Right lobe of liver (tissue), 6 donors: ENCODE results near the gene ISYNA1. TPM values are rescaled to one million over a fixed set of nuclear protein-coding genes. Genes with fewer than 3 reads are reported as not detected.

Source experiments
- ATAC-seq, 4 donors: fragments of 200-7000 bp; cut with Tn5 transposase; one replicate each; pipeline ENCODE4 v1.9.1; 2020; ENCODE audit warnings: mild to moderate bottlenecking in 4 of 4, moderate library complexity in 4 of 4
- DNase-seq, 3 donors: peaks; one replicate each; pipeline ENCODE4 v3.0.0-alpha.2; 2020
- H3K27ac ChIP-seq, 3 donors: fragments of 200-600 bp; one replicate each; pipeline ENCODE4 v1.8.0; 2022
- H3K27me3 ChIP-seq, 2 donors: fragments of 200-600 bp; one replicate each; pipeline ENCODE4 v1.8.0; 2022
- H3K36me3 ChIP-seq, 4 donors: fragments of 200-600 bp; sonication (generic) in 1 of 4; one replicate each; pipeline versions ENCODE4 v1.5.1 to v1.8.0; 2017 to 2022; ENCODE audit warnings: control low read depth in 1 of 4
- H3K4me1 ChIP-seq, 4 donors: fragments of 200-600 bp; sonication (generic) in 1 of 4; one replicate each; pipeline versions ENCODE4 v1.5.1 to v1.8.0; 2017 to 2022; ENCODE audit warnings: control low read depth in 1 of 4
- H3K4me3 ChIP-seq, 3 donors: fragments of 200-600 bp; one replicate each; pipeline ENCODE4 v1.8.0; 2022
- H3K9me3 ChIP-seq, 4 donors: fragments of 200-600 bp; sonication (generic) in 1 of 4; one replicate each; pipeline versions ENCODE4 v1.5.1 to v1.8.0; 2017 to 2022; ENCODE audit warnings: control low read depth in 1 of 4
- POLR2A ChIP-seq: fragments of 450-650 bp; IDR thresholded peaks from one replicate; pipeline ENCODE4 v1.6.1; 2017; ENCODE audit warnings: antibody characterized with exemption, mild to moderate bottlenecking
- WGBS: methylation state at CpG from one replicate; pipeline ENCODE4 v1.1.6; 2018; ENCODE audit warnings: low coverage, low lambda C conversion rate; ENCODE audit not compliant: insufficient coverage; ENCODE audit errors: missing lambda C conversion rate; 5-methylcytosine and 5-hydroxymethylcytosine counted together
- intact Hi-C, 2 donors: fragments of 100-400 bp; cut with DNase I; formaldehyde crosslinking; loops; one replicate each; pipeline versions ENCODE4 v1.11.2 to v1.14.1; 2022
- total RNA-seq, 6 experiments: library from RNA; depleted of rRNA in 2 of 6; stranded (reverse); fragments of >200 nt in 2 of 6; fragmentation: NEBNext Ultra II Directional in 3 of 6; extraction: Animal tissue kit (Norgen Biotek cat#: 25700) in 3 of 6; gene quantifications; one replicate each; pipeline versions ENCODE4 v1.1.0 to v1.2.4, GENCODE V29; 2016 to 2023
- TF ChIP-seq, protein P1 (sequence below), 4 donors: fragments of 200-600 bp in 3 of 4; fragments of 450-650 bp in 1 of 4; IDR thresholded peaks; one replicate each; pipeline versions ENCODE4 v1.5.1 to v1.8.0; 2016 to 2022; ENCODE audit warnings: antibody characterized with exemption in 4 of 4, mild to moderate bottlenecking in 2 of 4
- donor health status: DM: no; HTN: yes; CAD: no.
- donor health status: DM: no; HTN: no; CAD: no.
- donor health status: DM: no; HTN: no; CAD: no.
- donor health status: DM: no; HTN: yes; CAD: no.
- donor health status: DM: no; HTN: yes; CAD: no.

Gene ISYNA1
- total RNA-seq, 6 experiments from 2014 or later = 6.5 to 8.3 (median 7.8) TPM

- TF ChIP-seq, protein P1, sequence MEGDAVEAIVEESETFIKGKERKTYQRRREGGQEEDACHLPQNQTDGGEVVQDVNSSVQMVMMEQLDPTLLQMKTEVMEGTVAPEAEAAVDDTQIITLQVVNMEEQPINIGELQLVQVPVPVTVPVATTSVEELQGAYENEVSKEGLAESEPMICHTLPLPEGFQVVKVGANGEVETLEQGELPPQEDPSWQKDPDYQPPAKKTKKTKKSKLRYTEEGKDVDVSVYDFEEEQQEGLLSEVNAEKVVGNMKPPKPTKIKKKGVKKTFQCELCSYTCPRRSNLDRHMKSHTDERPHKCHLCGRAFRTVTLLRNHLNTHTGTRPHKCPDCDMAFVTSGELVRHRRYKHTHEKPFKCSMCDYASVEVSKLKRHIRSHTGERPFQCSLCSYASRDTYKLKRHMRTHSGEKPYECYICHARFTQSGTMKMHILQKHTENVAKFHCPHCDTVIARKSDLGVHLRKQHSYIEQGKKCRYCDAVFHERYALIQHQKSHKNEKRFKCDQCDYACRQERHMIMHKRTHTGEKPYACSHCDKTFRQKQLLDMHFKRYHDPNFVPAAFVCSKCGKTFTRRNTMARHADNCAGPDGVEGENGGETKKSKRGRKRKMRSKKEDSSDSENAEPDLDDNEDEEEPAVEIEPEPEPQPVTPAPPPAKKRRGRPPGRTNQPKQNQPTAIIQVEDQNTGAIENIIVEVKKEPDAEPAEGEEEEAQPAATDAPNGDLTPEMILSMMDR (IDR thresholded peaks at IDR 0.05) = no peak
- no peak for TF ChIP-seq POLR2A
- Histone ChIP-seq H3K27ac (no peak overlapping the region), H3K36me3 (no peaks in the 10 kb centered on the region), H3K4me3 (no peak overlapping the region), H3K4me1 (peaks cover 0 to 9% (median 0%) of the 10 kb centered on the region in 4 donors), H3K9me3 (no peaks in the 10 kb centered on the region), H3K27me3 (no peaks in the 10 kb centered on the region)
- ATAC-seq = no peak
- WGBS = 73% methylated on average over 8 of the region's 22 CpGs
- intact Hi-C loops = no loop called here
- DNase-seq = no peak
Observed at GRCh38 chr19:18424122-18424889, 13.6 kb downstream of the ISYNA1 start.

DNA sequence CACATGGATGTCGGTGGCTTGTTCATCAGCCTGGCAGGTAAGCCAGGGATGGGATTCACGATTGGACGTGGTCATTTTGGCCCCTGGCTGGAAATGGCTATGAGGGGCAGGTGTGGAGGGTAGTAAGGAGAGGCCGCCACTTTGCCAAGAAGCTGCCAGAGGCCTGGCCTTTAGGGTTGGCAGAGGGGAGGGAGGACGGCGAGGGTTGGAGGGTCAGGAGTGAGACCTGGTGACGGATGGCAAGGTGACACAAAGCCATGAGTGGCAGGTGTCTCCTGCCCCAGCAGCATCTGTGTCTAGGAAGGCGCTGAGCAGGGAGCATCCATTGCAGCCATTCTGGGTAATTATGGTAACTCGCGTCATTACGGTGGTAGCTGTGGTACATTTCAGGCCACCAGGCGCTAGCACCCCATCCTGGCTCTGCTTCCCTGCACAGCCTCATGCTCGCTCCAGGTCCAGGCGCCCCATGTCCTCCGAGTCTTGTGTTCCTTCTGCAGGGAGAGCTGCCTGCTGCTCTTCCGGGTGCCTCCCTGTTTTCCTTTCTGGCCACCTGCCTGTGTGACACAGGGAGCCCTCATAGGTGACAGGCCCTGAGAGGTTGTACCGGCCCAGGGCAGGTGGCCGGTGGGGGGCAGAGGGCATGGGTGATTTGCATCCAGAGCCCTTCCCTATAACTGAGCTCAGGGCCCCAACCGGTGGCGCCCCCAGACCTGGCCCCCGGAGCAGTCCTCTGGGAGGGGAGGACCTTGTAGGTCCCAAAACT lies 14.5 kb downstream of the ISYNA1 start:
- DNase-seq (no peak), ATAC-seq (no peak)
- Histone ChIP-seq H3K9me3 (no peaks in the 10 kb centered on the region), H3K4me3 (no peak overlapping the region), H3K27me3 (no peaks in the 10 kb centered on the region), H3K4me1 (peaks cover 0 to 12% (median 3%) of the 10 kb centered on the region in 4 donors), H3K36me3 (no peaks in the 10 kb centered on the region), H3K27ac (no peak overlapping the region)
- no peak for TF ChIP-seq POLR2A
- TF ChIP-seq, protein P1 (IDR thresholded peaks at IDR 0.05) = no peak
- WGBS = 87% methylated on average over 7 of the region's 21 CpGs
- intact Hi-C loops = no loop called here

- H3K9me3 ChIP-seq = no peaks in the 10 kb centered on the region
- TF ChIP-seq POLR2A = no peak
- TF ChIP-seq, protein P1 (IDR thresholded peaks at IDR 0.05) = no peak
- no peaks in the 10 kb centered on the region for H3K27me3 ChIP-seq
- intact Hi-C loops = no loop called here
- no peak overlapping the region for H3K27ac ChIP-seq
- H3K4me1 ChIP-seq = peaks cover 0 to 15% (median 6%) of the 10 kb centered on the region in 4 donors
- 88% methylated on average over 2 of the region's 14 CpGs for whole genome bisulfite sequencing
- DNase-seq (no peak), ATAC-seq (no peak)
- H3K36me3 ChIP-seq = no peaks in the 10 kb centered on the region
- no peak overlapping the region for H3K4me3 ChIP-seq
Observed at GRCh38 chr19:18422530-18423191, 15.3 kb downstream of the ISYNA1 start.

GRCh38 chr19:18421371-18421959 lies 16.5 kb downstream of the ISYNA1 start:
- Histone ChIP-seq H3K9me3 (no peaks in the 10 kb centered on the region), H3K27me3 (peaks cover 0 to 4% of the 10 kb centered on the region in 2 donors), H3K4me3 (no peak overlapping the region), H3K36me3 (no peaks in the 10 kb centered on the region), H3K4me1 (peaks cover 0 to 19% (median 10%) of the 10 kb centered on the region in 4 donors), H3K27ac (no peak overlapping the region)
- DNase-seq = no peak
- no peak for ATAC-seq
- WGBS = 69% methylated on average over 6 of the region's 12 CpGs
- TF ChIP-seq, protein P1 (IDR thresholded peaks at IDR 0.05) = no peak
- no peak for TF ChIP-seq POLR2A
- intact Hi-C loops = no loop called here
